MCF 10A (cell line): ENCODE measurements around the gene CD93. TPM values are rescaled to one million over a fixed set of nuclear protein-coding genes. Genes with fewer than 3 reads are reported as not detected.

Experiments used
- BruUV-seq: library from RNA; stranded (reverse); fragments of 400-500 nt; replicated peaks from 2 replicates; lab custom pipeline; 2021; lab: Mats Ljungman, UMichigan
- CTCF ChIA-PET: fragments of 300-600 bp; sonication (Branson Sonifier 250); formaldehyde crosslinking; extraction: SDS; loops from one replicate; lab custom pipeline; 2021; ENCODE audit warnings: antibody characterized with exemption, inconsistent platforms; lab: Yijun Ruan, JAX
- POLR2A ChIA-PET: fragments of 300-600, 350-650 bp; sonication (Branson Sonifier 250); formaldehyde crosslinking; extraction: SDS; loops from one replicate; lab custom pipeline; 2020; ENCODE audit warnings: antibody characterized with exemption, inconsistent platforms; lab: Yijun Ruan, JAX
- DNase-seq: peaks from one replicate; pipeline ENCODE4 v3.0.0-alpha.2; 2018; ENCODE audit not compliant: unreplicated experiment
- H3K27ac Mint-ChIP-seq: one replicate; pipeline ENCODE4 v1.8.0; 2022; ENCODE audit warnings: mild to moderate bottlenecking, low read depth, mixed read lengths; ENCODE audit not compliant: unreplicated experiment
- H3K27me3 Mint-ChIP-seq: one replicate; pipeline ENCODE4 v1.8.0; 2022; ENCODE audit warnings: mixed read lengths; ENCODE audit not compliant: insufficient read depth, unreplicated experiment
- H3K36me3 Mint-ChIP-seq: one replicate; pipeline ENCODE4 v1.8.0; 2022; ENCODE audit warnings: mild to moderate bottlenecking, moderate library complexity, mixed read lengths; ENCODE audit not compliant: insufficient read depth, unreplicated experiment
- H3K4me1 Mint-ChIP-seq: one replicate; pipeline ENCODE4 v1.8.0; 2022; ENCODE audit warnings: mixed read lengths; ENCODE audit not compliant: insufficient read depth, unreplicated experiment
- H3K4me3 Mint-ChIP-seq: one replicate; pipeline ENCODE4 v1.8.0; 2022; ENCODE audit warnings: mild to moderate bottlenecking, moderate library complexity, mixed read lengths; ENCODE audit not compliant: unreplicated experiment
- H3K9me3 Mint-ChIP-seq: one replicate; pipeline ENCODE4 v1.8.0; 2022; ENCODE audit warnings: mixed read lengths; ENCODE audit not compliant: unreplicated experiment
- intact Hi-C: fragments of 100-400 bp; cut with micrococcal nuclease; formaldehyde crosslinking; loops from 2 replicates; pipeline ENCODE4 v1.14.1; 2022
- total RNA-seq: library from RNA; stranded (reverse); gene quantifications from 2 replicates; pipeline ENCODE4 v1.2.3, GENCODE V29; 2022
- TF ChIP-seq, protein P1 (sequence below): fragments of 200-600 bp; IDR thresholded peaks from one replicate; pipeline ENCODE4 v1.8.0; 2022; ENCODE audit warnings: antibody characterized with exemption, mild to moderate bottlenecking; ENCODE audit not compliant: unreplicated experiment

Gene CD93
- total RNA-seq, 1 experiment from 2014 or later: not detected

DNA sequence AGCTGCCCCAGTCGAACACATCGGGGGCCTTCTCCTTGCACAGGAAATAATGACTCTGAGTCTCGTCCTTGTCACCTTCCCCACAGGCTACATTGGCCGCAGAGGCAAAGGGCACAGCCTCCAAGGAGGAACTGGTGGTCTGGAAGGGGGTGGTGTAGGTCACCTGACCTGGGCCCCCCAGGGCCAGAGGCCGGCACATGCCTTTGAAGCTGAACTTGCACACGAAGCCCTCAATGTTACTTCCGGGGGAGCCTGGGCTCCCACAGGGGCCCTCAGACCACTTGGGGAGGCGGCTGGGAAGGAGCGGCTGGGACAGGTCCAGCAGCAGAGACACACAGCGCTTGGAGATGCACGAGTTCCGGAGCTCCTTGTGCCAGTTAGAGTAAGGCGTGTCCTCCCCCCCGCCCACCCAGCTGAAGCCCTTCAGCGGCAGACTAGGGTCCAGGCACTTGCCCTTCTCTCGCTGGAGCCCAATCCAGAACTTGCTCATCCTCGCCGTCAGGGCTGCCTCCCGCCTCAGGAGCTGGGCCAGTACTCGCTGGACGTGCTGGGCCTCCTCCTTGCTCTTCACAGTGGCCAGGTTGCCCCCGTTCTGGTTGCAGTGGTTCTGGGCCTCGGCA, 578 bp downstream of the CD93 start:
- ChIA-PET POLR2A (interaction anchor here (0.7 to 1.5 kb wide), 2 partner anchors 11 to 269 kb away, joined by 3 to 4 read pairs; no protein-coding TSS in a partner anchor), CTCF (interaction anchor here (0.7 to 0.9 kb wide), 3 partner anchors 10 to 394 kb away, joined by 3 to 4 read pairs (median 3); no protein-coding TSS in a partner anchor)
- Mint-ChIP-seq H3K4me3 (no peak overlapping the region), H3K36me3 (no peaks in the 10 kb centered on the region), H3K9me3 (no peaks in the 10 kb centered on the region), H3K27me3 (no peaks in the 10 kb centered on the region), H3K27ac (no peak overlapping the region), H3K4me1 (peaks cover 5% of the 10 kb centered on the region)
- intact Hi-C loops: no loop called here
- BruUV-seq: no TSS peak
- TF ChIP-seq, protein P1, sequence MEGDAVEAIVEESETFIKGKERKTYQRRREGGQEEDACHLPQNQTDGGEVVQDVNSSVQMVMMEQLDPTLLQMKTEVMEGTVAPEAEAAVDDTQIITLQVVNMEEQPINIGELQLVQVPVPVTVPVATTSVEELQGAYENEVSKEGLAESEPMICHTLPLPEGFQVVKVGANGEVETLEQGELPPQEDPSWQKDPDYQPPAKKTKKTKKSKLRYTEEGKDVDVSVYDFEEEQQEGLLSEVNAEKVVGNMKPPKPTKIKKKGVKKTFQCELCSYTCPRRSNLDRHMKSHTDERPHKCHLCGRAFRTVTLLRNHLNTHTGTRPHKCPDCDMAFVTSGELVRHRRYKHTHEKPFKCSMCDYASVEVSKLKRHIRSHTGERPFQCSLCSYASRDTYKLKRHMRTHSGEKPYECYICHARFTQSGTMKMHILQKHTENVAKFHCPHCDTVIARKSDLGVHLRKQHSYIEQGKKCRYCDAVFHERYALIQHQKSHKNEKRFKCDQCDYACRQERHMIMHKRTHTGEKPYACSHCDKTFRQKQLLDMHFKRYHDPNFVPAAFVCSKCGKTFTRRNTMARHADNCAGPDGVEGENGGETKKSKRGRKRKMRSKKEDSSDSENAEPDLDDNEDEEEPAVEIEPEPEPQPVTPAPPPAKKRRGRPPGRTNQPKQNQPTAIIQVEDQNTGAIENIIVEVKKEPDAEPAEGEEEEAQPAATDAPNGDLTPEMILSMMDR: no peak
- DNase-seq: no peak

DNA sequence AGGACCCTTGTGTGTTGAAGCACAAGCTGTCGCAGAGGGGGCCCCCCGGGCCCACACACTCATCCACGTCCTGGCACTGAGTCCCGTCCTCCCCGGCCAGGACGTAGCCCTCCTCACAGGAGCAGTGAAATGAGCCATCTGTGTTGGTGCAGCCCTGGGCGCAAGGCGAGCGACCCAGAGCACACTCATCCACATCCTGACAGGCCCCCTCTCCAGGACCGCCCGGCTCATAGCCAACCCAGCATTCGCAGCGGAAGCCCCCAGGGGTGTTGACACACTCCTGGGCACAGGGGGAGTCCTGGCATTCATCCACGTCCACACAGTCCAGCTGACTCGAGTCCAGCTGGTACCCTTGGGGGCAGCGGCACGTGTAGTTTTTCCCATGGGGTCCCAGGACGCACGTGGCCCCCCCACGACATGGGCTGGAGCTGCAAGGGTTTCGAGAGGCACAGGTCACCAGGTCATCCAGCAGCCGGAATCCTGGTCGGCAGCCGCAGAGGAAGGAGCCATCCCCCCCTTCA, 1.2 kb downstream of the CD93 start:
- no peak overlapping the region for H3K4me3 Mint-ChIP-seq
- H3K36me3 Mint-ChIP-seq: no peaks in the 10 kb centered on the region
- H3K27ac Mint-ChIP-seq: no peak overlapping the region
- BruUV-seq: no TSS peak
- intact Hi-C loops: no loop called here
- H3K27me3 Mint-ChIP-seq: no peaks in the 10 kb centered on the region
- POLR2A ChIA-PET: interaction anchor here (0.7 to 1.5 kb wide), 2 partner anchors 12 to 269 kb away, joined by 3 to 4 read pairs; no protein-coding TSS in a partner anchor
- no peak for DNase-seq
- CTCF ChIA-PET: interaction anchor here (0.9 kb wide), 1 partner anchor 10 kb away, joined by 4 read pairs; no protein-coding TSS in a partner anchor
- TF ChIP-seq, protein P1: no peak
- H3K4me1 Mint-ChIP-seq: peaks cover 5% of the 10 kb centered on the region
- H3K9me3 Mint-ChIP-seq: no peaks in the 10 kb centered on the region

DNA sequence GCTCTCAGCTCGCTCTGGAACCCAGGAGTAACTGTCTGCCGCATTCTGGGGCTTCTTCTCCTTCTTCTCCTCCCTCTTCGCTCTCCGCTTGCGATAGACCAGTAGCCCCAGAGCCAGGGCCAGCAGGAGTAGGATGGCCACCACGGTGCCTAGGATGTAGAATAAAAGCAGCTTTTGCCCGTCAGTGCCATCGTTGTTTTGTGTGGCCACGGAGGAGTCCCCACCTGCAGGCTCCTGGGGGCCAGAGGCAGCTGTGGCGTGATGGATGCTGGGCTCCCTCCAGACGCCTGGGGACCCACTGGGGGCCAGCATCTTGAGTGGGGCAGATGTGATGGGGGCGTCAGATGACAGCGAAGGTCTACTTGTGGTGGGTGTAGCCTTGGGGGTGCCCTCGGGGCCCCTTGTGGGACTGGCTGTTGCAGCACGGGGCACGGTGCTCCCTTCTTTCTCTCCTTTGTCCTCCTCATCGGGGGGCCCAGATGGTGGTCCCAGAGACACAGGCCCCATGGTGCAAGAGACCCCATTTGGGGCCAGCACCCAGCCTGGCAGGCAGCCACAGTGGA, 1.8 kb downstream of the CD93 start:
- H3K4me3 Mint-ChIP-seq: no peak overlapping the region
- BruUV-seq: no TSS peak
- no peaks in the 10 kb centered on the region for H3K27me3 Mint-ChIP-seq
- POLR2A ChIA-PET: interaction anchor here (1.5 kb wide), 1 partner anchor 12 kb away, joined by 4 read pairs; no protein-coding TSS in a partner anchor
- no peaks in the 10 kb centered on the region for H3K36me3 Mint-ChIP-seq
- H3K27ac Mint-ChIP-seq: no peak overlapping the region
- TF ChIP-seq, protein P1: no peak
- CTCF ChIA-PET: interaction anchor here (0.9 kb wide), 1 partner anchor 11 kb away, joined by 4 read pairs; no protein-coding TSS in a partner anchor
- no peak for DNase-seq
- intact Hi-C loops: no loop called here
- H3K9me3 Mint-ChIP-seq: no peaks in the 10 kb centered on the region
- H3K4me1 Mint-ChIP-seq: peaks cover 5% of the 10 kb centered on the region
